Tibial artery (tissue), 4 donors: Measurements from ENCODE around the gene TBXAS1.

Experiments used
- DNase-seq, 2 donors: peaks; one replicate each; pipeline ENCODE4 v3.0.0-alpha.2; 2019
- H3K27ac ChIP-seq, 2 donors: fragments of 200-600 bp; sonication (generic) in 1 of 2; 1 replicate in 1 of 2; 2 replicates in 1 of 2; pipeline ENCODE4 v1.5.1; 2018 to 2019; ENCODE audit warnings: mild to moderate bottlenecking in 1 of 2
- H3K27me3 ChIP-seq, 2 donors: fragments of 200-600 bp; sonication (generic) in 1 of 2; one replicate each; pipeline versions ENCODE4 v1.5.1 to v1.6.0; 2016 to 2019
- H3K36me3 ChIP-seq, 3 donors: fragments of 200-600 bp; sonication (generic) in 2 of 3; one replicate each; pipeline ENCODE4 v1.5.1; 2016 to 2019; ENCODE audit warnings: mild to moderate bottlenecking in 2 of 3
- H3K4me1 ChIP-seq, 4 donors: fragments of 200-600 bp; sonication (generic) in 2 of 4; 1 replicate in 3 of 4; 2 replicates in 1 of 4; pipeline ENCODE4 v1.5.1; 2016 to 2019
- H3K4me3 ChIP-seq, 2 donors: fragments of 200-600 bp; sonication (generic) in 1 of 2; 1 replicate in 1 of 2; 2 replicates in 1 of 2; pipeline ENCODE4 v1.5.1; 2018 to 2019; ENCODE audit warnings: mild to moderate bottlenecking in 2 of 2
- H3K9me3 ChIP-seq, 3 donors: fragments of 200-600 bp; sonication (generic) in 1 of 3; one replicate each; pipeline ENCODE4 v1.5.1; 2016 to 2019
- CTCF ChIP-seq, 2 experiments: fragments of 200-600 bp in 1 of 2; fragments of 450-650 bp in 1 of 2; IDR thresholded peaks; one replicate each; pipeline ENCODE4 v1.5.1; 2017 to 2019; ENCODE audit warnings: antibody characterized with exemption in 2 of 2, mild to moderate bottlenecking in 1 of 2, moderate library complexity in 1 of 2
- intact Hi-C: fragments of 100-400 bp; cut with DNase I; formaldehyde crosslinking; loops from one replicate; pipeline ENCODE4 v1.15.0; 2023; ENCODE audit warnings: low total_unique reads

TBXAS1 gene

GRCh38 chr7:140018125-140019043, 189.3 kb downstream of the TBXAS1 start:
- no peak for TF ChIP-seq CTCF (IDR thresholded peaks at IDR 0.05)
- H3K4me3 ChIP-seq, result no peak overlapping the region
- peaks cover 0 to 11% (median 0%) of the 10 kb centered on the region in 3 donors for H3K36me3 ChIP-seq
- intact Hi-C loops, result no loop called here
- no peaks in the 10 kb centered on the region for H3K9me3 ChIP-seq
- peaks cover 0 to 17% (median 5%) of the 10 kb centered on the region in 4 donors for H3K4me1 ChIP-seq
- DNase-seq, result no peak
- no peak overlapping the region for H3K27ac ChIP-seq
- H3K27me3 ChIP-seq, result no peaks in the 10 kb centered on the region

- Histone ChIP-seq H3K36me3 (peaks cover 0 to 17% (median 0%) of the 10 kb centered on the region in 3 donors), H3K9me3 (no peaks in the 10 kb centered on the region), H3K4me1 (peaks cover 0 to 17% (median 5%) of the 10 kb centered on the region in 4 donors), H3K27me3 (no peaks in the 10 kb centered on the region), H3K27ac (no peak overlapping the region), H3K4me3 (no peak overlapping the region)
- DNase-seq, result no peak
- TF ChIP-seq CTCF (IDR thresholded peaks at IDR 0.05), result no peak
- intact Hi-C loops, result no loop called here
Measured at GRCh38 chr7:140019172-140019571, 190.1 kb downstream of the TBXAS1 start.

- Histone ChIP-seq H3K27me3 (no peaks in the 10 kb centered on the region), H3K9me3 (no peaks in the 10 kb centered on the region), H3K4me1 (peaks cover 0 to 17% (median 5%) of the 10 kb centered on the region in 4 donors), H3K36me3 (peaks cover 0 to 21% (median 3%) of the 10 kb centered on the region in 3 donors), H3K4me3 (no peak overlapping the region), H3K27ac (no peak overlapping the region)
- TF ChIP-seq CTCF (IDR thresholded peaks at IDR 0.05), result no peak
- intact Hi-C loops, result no loop called here
- DNase-seq, result no peak
Measured at GRCh38 chr7:140019606-140020005, 190.5 kb downstream of the TBXAS1 start.

- no peak for DNase-seq
- TF ChIP-seq CTCF (IDR thresholded peaks at IDR 0.05), result no peak
Measured at GRCh38 chr7:140021603-140022002, 192.5 kb downstream of the TBXAS1 start.

GRCh38 chr7:140022582-140023211, 193.6 kb downstream of the TBXAS1 start:
- no peaks in the 10 kb centered on the region for H3K9me3 ChIP-seq
- TF ChIP-seq CTCF (IDR thresholded peaks at IDR 0.05), result no peak
- peaks cover 6 to 51% (median 18%) of the 10 kb centered on the region in 3 donors for H3K36me3 ChIP-seq
- no peak overlapping the region for H3K4me3 ChIP-seq
- H3K27me3 ChIP-seq, result no peaks in the 10 kb centered on the region
- DNase-seq, result no peak
- H3K4me1 ChIP-seq, result peaks cover 0 to 17% (median 5%) of the 10 kb centered on the region in 4 donors
- intact Hi-C loops, result no loop called here
- peak overlapping the region; percentile 4 to 40 for H3K27ac ChIP-seq

More at GRCh38 chr7:140021603-140022002, 192.5 kb downstream of the TBXAS1 start:
- peaks cover 0 to 40% (median 18%) of the 10 kb centered on the region in 3 donors for H3K36me3 ChIP-seq
- H3K4me1 ChIP-seq, result peaks cover 0 to 17% (median 5%) of the 10 kb centered on the region in 4 donors
- H3K4me3 ChIP-seq, result no peak overlapping the region
- no peaks in the 10 kb centered on the region for H3K9me3 ChIP-seq
- H3K27me3 ChIP-seq, result no peaks in the 10 kb centered on the region
- intact Hi-C loops, result no loop called here
- H3K27ac ChIP-seq, result peak overlapping the region in 1 of 2 donors; percentile 34
